Muscle layer of colon (tissue), 2 donors: ENCODE results near the gene RASA3.

ENCODE experiments used
- H3K27ac ChIP-seq: one replicate; pipeline ENCODE4 v1.7.0; 2013; ENCODE audit warnings: low read depth, mild to moderate bottlenecking, low read length, moderate library complexity
- H3K27me3 ChIP-seq, 2 donors: one replicate each; pipeline ENCODE4 v1.7.0; 2013; ENCODE audit warnings: low read length in 2 of 2, mild to moderate bottlenecking in 2 of 2; ENCODE audit not compliant: insufficient read depth in 2 of 2, control insufficient read depth in 1 of 2
- H3K36me3 ChIP-seq: one replicate; pipeline ENCODE4 v1.7.0; 2013; ENCODE audit warnings: mild to moderate bottlenecking, low read length; ENCODE audit not compliant: insufficient read depth
- H3K4me1 ChIP-seq: one replicate; pipeline ENCODE4 v1.7.0; 2013; ENCODE audit warnings: mild to moderate bottlenecking, low read length; ENCODE audit not compliant: insufficient read depth
- H3K4me3 ChIP-seq, 2 donors: one replicate each; pipeline ENCODE4 v1.7.0; 2013; ENCODE audit warnings: low read length in 2 of 2, low read depth in 1 of 2, mild to moderate bottlenecking in 1 of 2, moderate library complexity in 1 of 2
- H3K9ac ChIP-seq: one replicate; pipeline ENCODE4 v1.7.0; 2013; ENCODE audit warnings: low read length
- H3K9me3 ChIP-seq: one replicate; pipeline ENCODE4 v1.7.0; 2013; ENCODE audit warnings: mild to moderate bottlenecking, low read length
- donor health status: abdominal sarcoma.
- donor health status: Adenocarcinoma of cecum.

RASA3 gene

GRCh38 chr13:114145722-114146121, 13.3 kb upstream of the RASA3 start:
- H3K36me3 ChIP-seq, result no peaks in the 10 kb centered on the region
- no peak overlapping the region for H3K27ac ChIP-seq
- H3K9me3 ChIP-seq, result no peaks in the 10 kb centered on the region
- no peaks in the 10 kb centered on the region for H3K27me3 ChIP-seq
- H3K4me1 ChIP-seq, result no peaks in the 10 kb centered on the region
- no peak overlapping the region for H3K4me3 ChIP-seq
- no peak overlapping the region for H3K9ac ChIP-seq

GRCh38 chr13:114145256-114145655, 12.8 kb upstream of the RASA3 start:
- Histone ChIP-seq H3K4me3 (no peak overlapping the region), H3K4me1 (no peaks in the 10 kb centered on the region), H3K9me3 (no peaks in the 10 kb centered on the region), H3K27me3 (no peaks in the 10 kb centered on the region), H3K27ac (no peak overlapping the region), H3K36me3 (no peaks in the 10 kb centered on the region), H3K9ac (no peak overlapping the region)

- Histone ChIP-seq H3K4me1 (no peaks in the 10 kb centered on the region), H3K9ac (no peak overlapping the region), H3K27ac (no peak overlapping the region), H3K9me3 (no peaks in the 10 kb centered on the region), H3K36me3 (no peaks in the 10 kb centered on the region), H3K4me3 (no peak overlapping the region), H3K27me3 (no peaks in the 10 kb centered on the region)
These were observed 12.3 kb upstream of the RASA3 start for GRCh38 chr13:114144606-114145244.

DNA sequence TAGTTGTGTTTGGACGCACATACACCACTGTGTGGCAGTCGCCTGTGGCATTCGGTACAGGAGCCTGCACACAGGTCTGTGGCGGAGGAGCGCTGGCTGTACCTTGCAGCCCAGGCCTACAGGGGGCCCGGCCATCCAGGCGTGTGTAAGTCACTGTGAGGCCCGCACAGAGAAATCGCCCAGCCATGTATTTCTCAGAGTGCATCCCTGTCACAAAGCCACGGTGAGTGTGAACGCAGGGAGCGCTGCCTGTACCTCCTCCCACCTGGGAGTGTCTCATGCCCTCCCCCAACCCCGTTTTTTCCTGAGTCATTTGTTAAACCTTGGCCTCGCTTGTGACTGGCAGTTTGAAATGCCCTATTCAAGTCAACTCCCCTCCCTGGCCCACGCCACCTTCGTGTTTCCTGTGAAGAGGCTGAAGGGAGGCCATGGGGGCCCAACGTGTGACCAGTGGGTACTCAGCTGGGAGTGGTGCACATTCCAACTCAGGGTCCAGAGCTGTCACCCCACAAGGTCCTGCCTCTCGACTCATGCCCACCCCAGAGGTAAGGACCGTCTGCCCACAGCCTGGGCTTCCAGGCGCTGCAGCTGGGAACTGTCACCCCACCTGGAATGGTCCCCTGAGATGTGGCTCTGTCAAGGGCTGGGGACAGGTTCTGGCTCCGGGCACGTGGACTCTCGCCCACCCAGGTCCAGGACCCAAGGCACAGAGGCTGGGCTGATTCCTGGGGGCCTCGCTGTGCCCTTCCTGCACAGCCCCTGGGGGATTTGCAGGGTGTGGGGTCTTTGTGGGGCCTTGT, 11.6 kb upstream of the RASA3 start:
- Histone ChIP-seq H3K4me3 (no peak overlapping the region), H3K27me3 (no peaks in the 10 kb centered on the region), H3K27ac (no peak overlapping the region), H3K9ac (no peak overlapping the region), H3K4me1 (no peaks in the 10 kb centered on the region), H3K9me3 (no peaks in the 10 kb centered on the region), H3K36me3 (no peaks in the 10 kb centered on the region)

GRCh38 chr13:114142640-114143490, 10.4 kb upstream of the RASA3 start:
- Histone ChIP-seq H3K4me1 (no peaks in the 10 kb centered on the region), H3K36me3 (no peaks in the 10 kb centered on the region), H3K4me3 (no peak overlapping the region), H3K9me3 (no peaks in the 10 kb centered on the region), H3K27ac (no peak overlapping the region), H3K27me3 (no peaks in the 10 kb centered on the region), H3K9ac (no peak overlapping the region)

- H3K4me1 ChIP-seq, result no peaks in the 10 kb centered on the region
- no peak overlapping the region for H3K27ac ChIP-seq
- H3K9me3 ChIP-seq, result no peaks in the 10 kb centered on the region
- H3K9ac ChIP-seq, result no peak overlapping the region
- H3K27me3 ChIP-seq, result no peaks in the 10 kb centered on the region
- H3K4me3 ChIP-seq, result no peak overlapping the region
- no peaks in the 10 kb centered on the region for H3K36me3 ChIP-seq
These were observed 9.7 kb upstream of the RASA3 start for GRCh38 chr13:114142137-114142550.

DNA sequence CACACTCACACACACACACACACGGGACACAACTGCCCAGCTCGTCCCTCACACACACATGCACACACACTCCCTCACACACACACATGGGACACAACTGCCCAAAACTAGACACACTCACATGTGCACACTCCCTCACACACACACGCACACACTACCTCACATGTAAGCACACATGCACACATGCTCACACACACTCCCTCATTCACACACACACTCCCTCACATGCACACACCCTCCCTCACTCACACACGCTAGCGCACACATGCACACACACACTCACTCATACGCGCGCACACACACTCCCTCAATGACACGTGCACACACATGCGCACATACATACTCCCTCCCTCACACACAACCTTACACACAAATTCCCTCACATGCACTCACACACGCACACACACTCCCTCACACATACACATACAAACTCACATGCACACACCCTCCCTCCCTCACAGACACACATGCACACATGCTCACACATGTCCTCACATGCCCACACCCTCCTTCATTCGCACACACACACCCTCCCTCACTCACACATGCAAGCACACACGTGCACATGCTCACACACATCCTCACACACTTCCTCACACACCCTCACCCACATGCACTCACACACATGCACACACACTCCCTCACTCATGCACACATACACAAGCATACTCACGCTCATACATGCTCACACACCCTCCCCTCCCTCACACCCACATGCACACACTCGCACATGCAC, 9.0 kb upstream of the RASA3 start:
- no peak overlapping the region for H3K27ac ChIP-seq

GRCh38 chr13:114140906-114141250, 8.5 kb upstream of the RASA3 start:
- no peak overlapping the region for H3K9ac ChIP-seq
- H3K36me3 ChIP-seq, result no peaks in the 10 kb centered on the region
- no peak overlapping the region for H3K27ac ChIP-seq
- H3K27me3 ChIP-seq, result no peaks in the 10 kb centered on the region
- H3K4me1 ChIP-seq, result no peaks in the 10 kb centered on the region
- no peaks in the 10 kb centered on the region for H3K9me3 ChIP-seq
- H3K4me3 ChIP-seq, result no peak overlapping the region

More for the DNA sequence above, 9.0 kb upstream of the RASA3 start:
- no peaks in the 10 kb centered on the region for H3K9me3 ChIP-seq
- no peaks in the 10 kb centered on the region for H3K27me3 ChIP-seq
- H3K4me3 ChIP-seq, result no peak overlapping the region
- H3K9ac ChIP-seq, result no peak overlapping the region
- H3K4me1 ChIP-seq, result no peaks in the 10 kb centered on the region
- no peaks in the 10 kb centered on the region for H3K36me3 ChIP-seq

GRCh38 chr13:114140131-114140905, 7.9 kb upstream of the RASA3 start:
- Histone ChIP-seq H3K9ac (no peak overlapping the region), H3K9me3 (no peaks in the 10 kb centered on the region), H3K4me3 (no peak overlapping the region), H3K27me3 (no peaks in the 10 kb centered on the region), H3K27ac (no peak overlapping the region), H3K36me3 (no peaks in the 10 kb centered on the region), H3K4me1 (no peaks in the 10 kb centered on the region)

DNA sequence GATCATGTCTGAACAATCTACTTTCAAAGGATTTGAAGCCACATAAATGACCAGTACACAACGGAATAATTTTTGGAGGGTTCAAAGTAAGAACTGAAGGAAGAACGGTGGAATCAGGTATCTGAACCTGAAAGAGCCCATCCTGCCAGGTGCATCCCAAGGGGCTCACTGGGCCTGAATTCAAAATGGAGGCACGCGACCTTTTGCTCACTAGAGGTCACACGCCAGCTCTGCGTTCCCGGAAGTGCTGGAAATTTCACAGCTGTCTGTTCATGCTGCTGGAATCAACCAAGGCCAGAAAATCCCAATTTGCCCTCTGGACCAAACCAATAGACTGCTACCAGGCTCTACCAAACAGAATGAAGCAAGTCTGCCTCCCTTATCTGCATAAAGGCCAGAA, 4.2 kb upstream of the RASA3 start:
- Histone ChIP-seq H3K36me3 (no peaks in the 10 kb centered on the region), H3K9ac (no peak overlapping the region), H3K4me3 (no peak overlapping the region), H3K27me3 (no peaks in the 10 kb centered on the region), H3K4me1 (peaks cover 3% of the 10 kb centered on the region), H3K9me3 (no peaks in the 10 kb centered on the region), H3K27ac (no peak overlapping the region)
